ENCODE data around the gene AHNAK. TPM values are rescaled to one million over a fixed set of nuclear protein-coding genes. Genes with fewer than 3 reads are reported as not detected.
A peak's percentile ranks its signal among the peaks of the same experiment; 100 is the strongest.

The AHNAK gene
- total and polyA plus RNA-seq, 5 donors: 78.1 to 371 (median 311) TPM

GRCh38 chr11:62401356-62401755, 145.2 kb downstream of the AHNAK start:
- DNase-seq: no peak
- no peak for ATAC-seq
- Histone ChIP-seq H3K4me3 (ENCODE audit: low read length) (no peak overlapping the region), H3K4me1 (ENCODE audit: control insufficient read depth, insufficient read depth, low read length) (peaks cover 19% of the 10 kb centered on the region), H3K27ac (ENCODE audit: low read length) (peak overlapping the region; percentile 49), H3K9me3 (ENCODE audit: control insufficient read depth, low read length) (no peaks in the 10 kb centered on the region), H3K27me3 (ENCODE audit: control insufficient read depth, insufficient read depth) (no peaks in the 10 kb centered on the region)
- WGBS: 85% methylated on average over 5 of the region's 5 CpGs
- intact Hi-C loops (cut with DNase I): loop anchor here in 1 of 4 donors (10.0 kb wide), 1 partner anchor 143 kb away; the partner anchor contains the start of gene AHNAK

GRCh38 chr11:62400760-62401159, 145.8 kb downstream of the AHNAK start:
- DNase-seq: peak; percentile 90 to 96 (median 95)
- H3K27me3 ChIP-seq (ENCODE audit: control insufficient read depth, insufficient read depth): no peaks in the 10 kb centered on the region
- 31% methylated on average over 9 of the region's 9 CpGs for whole genome bisulfite sequencing
- peak; percentile 72 to 74 for ATAC-seq
- H3K4me1 ChIP-seq (ENCODE audit: control insufficient read depth, insufficient read depth, low read length): peaks cover 19% of the 10 kb centered on the region
- intact Hi-C loops (cut with DNase I): loop anchor here in 1 of 4 donors (10.0 kb wide), 1 partner anchor 144 kb away; the partner anchor contains the start of gene AHNAK
- H3K27ac ChIP-seq (ENCODE audit: low read length): peak overlapping the region; percentile 68
- no peak overlapping the region for H3K4me3 ChIP-seq (ENCODE audit: low read length)
- no peaks in the 10 kb centered on the region for H3K9me3 ChIP-seq (ENCODE audit: control insufficient read depth, low read length)

- Histone ChIP-seq H3K4me3 (ENCODE audit: low read length) (no peak overlapping the region), H3K27ac (ENCODE audit: low read length) (peak overlapping the region; percentile 68), H3K27me3 (ENCODE audit: control insufficient read depth, insufficient read depth) (no peaks in the 10 kb centered on the region), H3K9me3 (ENCODE audit: control insufficient read depth, low read length) (no peaks in the 10 kb centered on the region), H3K4me1 (ENCODE audit: control insufficient read depth, insufficient read depth, low read length) (peaks cover 19% of the 10 kb centered on the region)
- intact Hi-C loops (cut with DNase I): loop anchor here in 1 of 4 donors (10.0 kb wide), 1 partner anchor 145 kb away; the partner anchor contains the start of gene AHNAK
- ATAC-seq (no peak), DNase-seq (peak in 1 of 3 donors; percentile 74)
- WGBS: 55% methylated on average over 6 of the region's 6 CpGs
These were observed 146.3 kb downstream of the AHNAK start for GRCh38 chr11:62400281-62400680.

- H3K4me3 ChIP-seq (ENCODE audit: low read length): no peak overlapping the region
- 49% methylated on average over 7 of the region's 7 CpGs for WGBS
- no peaks in the 10 kb centered on the region for H3K9me3 ChIP-seq (ENCODE audit: control insufficient read depth, low read length)
- intact Hi-C loops (cut with DNase I): loop anchor here (5.0 to 10.0 kb wide), 4 partner anchors 142 to 465 kb away; partner anchors contain the start of gene AHNAK (in 3 of the 4)
- ATAC-seq: peak; percentile 10 to 44
- peak overlapping the region; percentile 68 for H3K27ac ChIP-seq (ENCODE audit: low read length)
- no peaks in the 10 kb centered on the region for H3K27me3 ChIP-seq (ENCODE audit: control insufficient read depth, insufficient read depth)
- DNase-seq: peak; percentile 59 to 86 (median 85)
- H3K4me1 ChIP-seq (ENCODE audit: control insufficient read depth, insufficient read depth, low read length): peaks cover 21% of the 10 kb centered on the region
These were observed 146.7 kb downstream of the AHNAK start for GRCh38 chr11:62399878-62400266.

- DNase-seq: peak in 1 of 3 donors; percentile 74
- intact Hi-C loops (cut with DNase I): loop anchor here in 3 of 4 donors (5.0 to 10.0 kb wide), 4 partner anchors 143 to 465 kb away; partner anchors contain the start of gene AHNAK (in 2 of the 3)
These were observed 147.3 kb downstream of the AHNAK start for GRCh38 chr11:62399172-62399877.

GRCh38 chr11:62398011-62398994, 148.3 kb downstream of the AHNAK start:
- peak overlapping the region; percentile 43 for H3K27ac ChIP-seq (ENCODE audit: low read length)
- intact Hi-C loops (cut with DNase I): loop anchor here in 3 of 4 donors (5.0 to 10.0 kb wide), 4 partner anchors 144 to 466 kb away; partner anchors contain the start of gene AHNAK (in 2 of the 3)
- WGBS: 33% methylated on average over 22 of the region's 22 CpGs
- no peaks in the 10 kb centered on the region for H3K27me3 ChIP-seq (ENCODE audit: control insufficient read depth, insufficient read depth)
- peak in 1 of 2 donors; percentile 8 for ATAC-seq
- peaks cover 21% of the 10 kb centered on the region for H3K4me1 ChIP-seq (ENCODE audit: control insufficient read depth, insufficient read depth, low read length)
- H3K9me3 ChIP-seq (ENCODE audit: control insufficient read depth, low read length): no peaks in the 10 kb centered on the region
- peak; percentile 62 to 88 (median 87) for DNase-seq
- H3K4me3 ChIP-seq (ENCODE audit: low read length): no peak overlapping the region

More at GRCh38 chr11:62399172-62399877, 147.3 kb downstream of the AHNAK start:
- Histone ChIP-seq H3K9me3 (ENCODE audit: control insufficient read depth, low read length) (no peaks in the 10 kb centered on the region), H3K4me3 (ENCODE audit: low read length) (no peak overlapping the region), H3K4me1 (ENCODE audit: control insufficient read depth, insufficient read depth, low read length) (peaks cover 21% of the 10 kb centered on the region), H3K27me3 (ENCODE audit: control insufficient read depth, insufficient read depth) (no peaks in the 10 kb centered on the region), H3K27ac (ENCODE audit: low read length) (peak overlapping the region; percentile 68)
- peak in 1 of 2 donors; percentile 33 for ATAC-seq
- 38% methylated on average over 10 of the region's 10 CpGs for WGBS

- no peaks in the 10 kb centered on the region for H3K9me3 ChIP-seq (ENCODE audit: control insufficient read depth, low read length)
- H3K4me1 ChIP-seq (ENCODE audit: control insufficient read depth, insufficient read depth, low read length): peaks cover 16% of the 10 kb centered on the region
- no peak overlapping the region for H3K27ac ChIP-seq (ENCODE audit: low read length)
- no peak overlapping the region for H3K4me3 ChIP-seq (ENCODE audit: low read length)
- ATAC-seq: no peak
- H3K27me3 ChIP-seq (ENCODE audit: control insufficient read depth, insufficient read depth): no peaks in the 10 kb centered on the region
- WGBS: 83% methylated on average over 10 of the region's 10 CpGs
- DNase-seq: no peak
- intact Hi-C loops (cut with DNase I): loop anchor here in 3 of 4 donors (5.0 to 10.0 kb wide), 4 partner anchors 146 to 469 kb away; partner anchors contain the start of gene AHNAK (in 2 of the 3)
These were observed 150.6 kb downstream of the AHNAK start for GRCh38 chr11:62395885-62396551.

- Histone ChIP-seq H3K4me1 (ENCODE audit: control insufficient read depth, insufficient read depth, low read length) (peaks cover 16% of the 10 kb centered on the region), H3K9me3 (ENCODE audit: control insufficient read depth, low read length) (no peaks in the 10 kb centered on the region), H3K27ac (ENCODE audit: low read length) (peak overlapping the region; percentile 62), H3K4me3 (ENCODE audit: low read length) (peak overlapping the region; percentile 29), H3K27me3 (ENCODE audit: control insufficient read depth, insufficient read depth) (no peaks in the 10 kb centered on the region)
- intact Hi-C loops (cut with DNase I): loop anchor here in 3 of 4 donors (5.0 to 10.0 kb wide), 4 partner anchors 147 to 470 kb away; partner anchors contain the start of gene AHNAK (in 2 of the 3)
- WGBS: 5% methylated on average over 14 of the region's 14 CpGs
- DNase-seq (peak; percentile 87 to 95 (median 94)), ATAC-seq (peak; percentile 76 to 79)
These were observed 151.6 kb downstream of the AHNAK start for GRCh38 chr11:62394825-62395538.

- ATAC-seq (no peak), DNase-seq (no peak)
- no peak overlapping the region for H3K27ac ChIP-seq (ENCODE audit: low read length)
- no peaks in the 10 kb centered on the region for H3K27me3 ChIP-seq (ENCODE audit: control insufficient read depth, insufficient read depth)
- H3K9me3 ChIP-seq (ENCODE audit: control insufficient read depth, low read length): no peaks in the 10 kb centered on the region
- H3K4me1 ChIP-seq (ENCODE audit: control insufficient read depth, insufficient read depth, low read length): peaks cover 10% of the 10 kb centered on the region
- intact Hi-C loops (cut with DNase I): loop anchor here in 2 of 4 donors (10.0 kb wide), 3 partner anchors 151 to 471 kb away; partner anchors contain the start of gene AHNAK (in 2 of the 2)
- no peak overlapping the region for H3K4me3 ChIP-seq (ENCODE audit: low read length)
- WGBS: 71% methylated on average over 5 of the region's 5 CpGs
These were observed 152.9 kb downstream of the AHNAK start for GRCh38 chr11:62393735-62394134.

All from right cardiac atrium (tissue), 5 donors.